T-helper 2 cell treated with Interferon-gamma antibody and Interleukin-4, amounts not matched to agents 5 μg/mL and 100 μg/mL, for 36 hours (primary cell): ENCODE data around the gene MAP3K15.
"Not testable (repeated sequence)": the region's sequence is repeated elsewhere in the genome, so short reads cannot be mapped to it uniquely, and the experiment has no call there.

ENCODE experiments used
- DNase-seq: peaks from one replicate; pipeline ENCODE4 v3.0.0; 2021; ENCODE audit warnings: low spot score
- H3K27ac Mint-ChIP-seq: one replicate; pipeline ENCODE4 v1.8.0; 2021; ENCODE audit warnings: mild to moderate bottlenecking, mixed read lengths
- H3K27me3 Mint-ChIP-seq: one replicate; pipeline ENCODE4 v1.8.0; 2021; ENCODE audit warnings: low read depth, mixed read lengths
- H3K36me3 Mint-ChIP-seq: one replicate; pipeline ENCODE4 v1.8.0; 2021; ENCODE audit warnings: low read depth, mixed read lengths
- H3K4me1 Mint-ChIP-seq: one replicate; pipeline ENCODE4 v1.8.0; 2021; ENCODE audit warnings: low read depth, mixed read lengths
- H3K4me3 Mint-ChIP-seq: one replicate; pipeline ENCODE4 v1.8.0; 2022; ENCODE audit warnings: mild to moderate bottlenecking, moderate library complexity, mixed read lengths
- H3K9me3 Mint-ChIP-seq: one replicate; pipeline ENCODE4 v1.8.0; 2021; ENCODE audit warnings: mixed read lengths

Gene MAP3K15

DNA sequence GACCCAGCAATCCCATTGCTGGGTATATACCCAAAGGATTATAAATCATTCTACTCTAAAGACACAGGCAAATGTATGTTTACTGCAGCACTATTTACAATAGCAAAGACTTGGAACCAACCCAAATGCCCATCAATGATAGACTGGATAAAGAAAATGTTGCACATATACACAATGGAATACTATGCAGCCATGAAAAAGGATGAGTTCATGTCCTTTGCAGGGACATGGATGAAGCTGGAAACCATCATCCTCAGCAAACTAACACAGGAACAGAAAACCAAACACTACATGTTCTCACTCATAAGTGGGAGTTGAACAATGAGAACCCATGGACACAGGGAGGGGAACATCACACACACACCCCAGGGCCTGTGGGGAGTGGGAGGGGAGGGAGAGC, 3.5 kb downstream of the MAP3K15 start:
- not testable (repeated sequence) for H3K36me3 Mint-ChIP-seq, H3K4me3 Mint-ChIP-seq, DNase-seq, H3K4me1 Mint-ChIP-seq, H3K27ac Mint-ChIP-seq, H3K9me3 Mint-ChIP-seq
- H3K27me3 Mint-ChIP-seq: peaks cover 28% of the 10 kb centered on the region

DNA sequence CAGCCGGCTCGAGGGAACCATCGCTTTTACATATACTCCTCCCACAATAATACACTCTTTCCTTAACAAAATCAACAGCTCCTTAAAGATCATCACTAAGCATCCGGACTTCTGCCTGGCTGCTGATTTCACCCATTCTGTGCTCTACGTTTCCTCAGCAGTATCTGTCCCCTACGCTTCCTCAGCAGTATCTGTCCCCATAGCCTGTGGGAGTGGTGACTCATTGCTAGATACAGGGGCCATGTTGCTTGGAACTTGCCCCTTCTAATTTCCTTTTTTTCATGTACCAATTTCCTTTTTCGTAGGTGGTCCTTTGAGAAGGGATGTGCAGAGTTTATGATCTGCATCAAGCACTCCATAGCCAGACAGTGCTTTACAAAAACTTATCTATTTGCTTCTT, 18.6 kb downstream of the MAP3K15 start:
- no peak for DNase-seq
- Mint-ChIP-seq H3K27me3 (no peaks in the 10 kb centered on the region), H3K36me3 (no peaks in the 10 kb centered on the region), H3K27ac (no peak overlapping the region), H3K4me3 (no peak overlapping the region), H3K4me1 (no peaks in the 10 kb centered on the region), H3K9me3 (no peaks in the 10 kb centered on the region)

DNA sequence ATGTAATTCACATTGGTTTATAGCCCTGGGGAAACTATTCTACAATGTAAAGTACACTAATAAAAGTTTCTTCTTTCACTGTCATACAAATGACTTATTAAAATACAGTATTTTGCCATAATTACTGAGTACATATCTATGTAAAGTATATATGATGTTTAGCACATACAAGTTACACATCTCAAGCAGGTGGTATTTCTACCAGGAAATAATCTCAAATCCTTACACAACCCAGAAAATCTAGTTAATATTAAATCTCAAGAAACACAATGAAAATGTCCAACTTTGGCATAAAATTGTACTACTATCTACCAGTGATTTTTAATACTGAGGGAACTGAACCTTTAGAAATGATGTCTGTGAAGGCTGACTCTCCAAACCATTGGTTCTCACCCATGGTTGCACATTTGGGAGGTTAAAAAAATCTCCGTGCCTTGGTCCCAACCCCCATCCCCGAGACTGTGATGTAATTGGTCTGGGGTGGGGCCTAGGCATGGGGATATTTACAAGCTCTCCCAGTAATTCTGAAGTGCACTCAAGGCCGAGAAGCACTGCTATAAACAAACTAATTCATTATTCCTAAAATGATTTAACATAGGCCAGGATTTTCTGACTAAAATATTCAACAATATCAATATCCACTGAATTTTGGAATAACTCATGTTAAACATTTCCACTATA, 27.6 kb downstream of the MAP3K15 start:
- Mint-ChIP-seq H3K9me3 (no peaks in the 10 kb centered on the region), H3K27me3 (no peaks in the 10 kb centered on the region), H3K27ac (no peak overlapping the region), H3K4me3 (no peak overlapping the region), H3K4me1 (no peaks in the 10 kb centered on the region), H3K36me3 (no peaks in the 10 kb centered on the region)
- DNase-seq: no peak

DNA sequence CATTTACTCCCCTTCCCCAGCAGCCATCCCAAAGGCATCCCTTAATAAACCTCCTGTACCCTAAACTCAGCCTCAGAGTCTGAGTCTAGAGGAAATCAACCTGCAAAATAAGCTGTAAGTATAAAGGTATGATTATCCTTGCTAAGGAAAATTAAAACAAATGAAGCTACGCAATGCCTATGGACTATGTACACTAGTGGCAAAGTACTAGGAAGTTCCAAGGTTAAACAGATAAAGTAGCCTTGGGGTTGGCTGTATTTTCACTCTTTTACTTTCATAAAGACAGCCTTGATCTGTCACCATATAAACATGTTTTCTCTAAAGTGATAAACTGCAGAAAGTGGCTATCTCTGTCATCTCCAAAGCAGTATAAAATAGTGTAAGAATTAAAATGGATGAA, 35.9 kb downstream of the MAP3K15 start:
- peaks cover 4% of the 10 kb centered on the region for H3K9me3 Mint-ChIP-seq
- DNase-seq: no peak
- peaks cover 1% of the 10 kb centered on the region for H3K36me3 Mint-ChIP-seq
- H3K4me1 Mint-ChIP-seq: no peaks in the 10 kb centered on the region
- H3K27me3 Mint-ChIP-seq: no peaks in the 10 kb centered on the region
- no peak overlapping the region for H3K27ac Mint-ChIP-seq
- no peak overlapping the region for H3K4me3 Mint-ChIP-seq

DNA sequence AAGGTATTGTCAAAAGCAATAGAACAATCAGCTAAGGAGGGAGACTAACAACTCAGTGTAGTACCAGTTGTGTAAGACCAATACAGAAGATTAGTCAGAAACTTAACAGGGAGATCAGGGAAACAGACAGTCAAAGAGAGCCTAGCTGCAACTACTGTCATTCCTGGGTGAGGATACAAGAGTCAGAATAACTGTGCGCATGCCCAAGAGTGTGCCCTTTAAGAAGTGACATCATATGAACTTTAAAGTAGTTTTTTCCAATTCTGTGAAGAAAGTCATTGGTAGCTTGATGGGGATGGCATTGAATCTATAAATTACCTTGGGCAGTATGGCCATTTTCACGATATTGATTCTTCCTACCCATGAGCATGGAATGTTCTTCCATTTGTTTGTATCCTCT, 46.9 kb downstream of the MAP3K15 start:
- H3K27me3 Mint-ChIP-seq, H3K4me1 Mint-ChIP-seq, DNase-seq, H3K9me3 Mint-ChIP-seq, H3K4me3 Mint-ChIP-seq, H3K27ac Mint-ChIP-seq, H3K36me3 Mint-ChIP-seq: not testable (repeated sequence)

DNA sequence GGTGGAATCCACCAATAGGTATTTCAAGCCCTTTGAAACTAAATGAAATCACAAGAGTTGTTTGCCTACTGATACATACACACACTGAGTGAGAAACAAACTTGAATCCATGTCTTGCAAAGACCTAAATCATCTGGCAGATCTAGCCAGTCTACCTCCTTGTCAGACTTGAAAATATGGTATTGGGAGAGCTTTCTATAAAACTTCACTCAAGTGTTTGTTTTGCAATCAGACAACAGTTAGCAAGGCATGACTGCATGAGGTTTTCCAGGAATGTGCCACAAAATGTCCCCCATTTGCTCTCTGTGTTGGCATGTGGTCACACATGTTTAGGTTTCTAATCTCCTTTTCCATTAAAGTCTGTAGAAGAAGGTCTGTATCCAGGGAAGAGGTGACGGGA, 52.4 kb downstream of the MAP3K15 start:
- Mint-ChIP-seq H3K36me3 (no peaks in the 10 kb centered on the region), H3K4me3 (no peak overlapping the region), H3K27ac (no peak overlapping the region), H3K9me3 (no peaks in the 10 kb centered on the region), H3K4me1 (no peaks in the 10 kb centered on the region), H3K27me3 (no peaks in the 10 kb centered on the region)
- no peak for DNase-seq

DNA sequence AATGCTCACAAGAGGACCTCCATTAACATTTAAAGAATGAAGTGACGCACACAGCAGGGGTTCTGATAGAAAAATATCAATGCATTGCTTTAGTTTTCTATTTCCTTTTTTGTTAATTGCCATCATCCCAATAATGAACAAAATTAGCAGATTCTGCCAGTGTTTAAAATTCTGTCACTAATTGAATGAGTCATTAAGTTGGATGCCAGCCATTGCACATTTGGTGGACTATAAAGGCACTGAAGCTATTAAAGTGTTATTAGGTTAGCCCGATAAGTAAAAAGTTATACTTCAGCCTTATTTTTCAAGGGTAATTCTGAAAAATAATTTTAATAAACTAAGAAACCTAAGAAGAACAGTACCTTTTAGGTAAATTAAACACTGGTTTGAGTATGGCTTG, 53.1 kb downstream of the MAP3K15 start:
- Mint-ChIP-seq H3K4me3 (no peak overlapping the region), H3K4me1 (no peaks in the 10 kb centered on the region), H3K27me3 (no peaks in the 10 kb centered on the region), H3K36me3 (no peaks in the 10 kb centered on the region), H3K27ac (no peak overlapping the region), H3K9me3 (no peaks in the 10 kb centered on the region)
- no peak for DNase-seq

DNA sequence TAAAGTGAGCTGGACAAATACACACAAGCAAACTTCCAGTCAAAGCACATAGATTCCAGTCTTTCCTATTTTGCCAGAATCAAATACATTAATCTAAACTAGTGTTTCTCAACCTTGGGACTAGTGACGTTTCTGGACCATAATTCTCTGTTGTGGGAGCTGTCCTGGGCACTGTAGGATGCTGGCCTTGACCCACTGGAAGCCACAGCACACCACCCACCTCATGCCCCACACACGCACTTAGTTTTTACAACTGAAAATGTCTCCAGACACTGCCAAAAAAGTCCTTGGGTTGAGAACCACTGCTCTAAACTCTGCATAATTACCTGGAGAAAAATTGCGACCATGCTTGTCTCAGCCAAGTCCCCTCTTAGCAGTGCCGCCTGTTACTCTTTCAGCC, 57.6 kb downstream of the MAP3K15 start:
- H3K4me1 Mint-ChIP-seq: no peaks in the 10 kb centered on the region
- no peaks in the 10 kb centered on the region for H3K27me3 Mint-ChIP-seq
- H3K4me3 Mint-ChIP-seq: no peak overlapping the region
- H3K9me3 Mint-ChIP-seq: no peaks in the 10 kb centered on the region
- no peaks in the 10 kb centered on the region for H3K36me3 Mint-ChIP-seq
- DNase-seq: no peak
- H3K27ac Mint-ChIP-seq: no peak overlapping the region

DNA sequence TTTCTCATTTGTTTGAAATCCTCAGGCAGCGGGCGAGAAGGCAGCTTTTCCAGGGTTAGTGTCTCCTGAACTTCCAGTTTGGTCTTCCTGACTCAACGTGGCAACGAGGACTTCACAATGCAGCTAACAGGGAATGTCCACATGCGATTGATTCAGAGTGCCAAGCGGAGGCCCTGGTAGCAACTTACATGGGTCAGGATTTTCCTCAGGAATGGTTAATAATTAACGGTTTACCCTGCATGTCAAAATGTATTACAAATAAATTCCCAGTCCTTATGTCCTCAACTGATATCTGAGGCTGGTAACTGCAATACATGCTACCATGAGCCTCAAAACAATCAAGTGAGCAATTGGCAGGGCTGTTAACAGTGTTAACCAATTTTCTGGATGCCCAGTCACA, 67.2 kb downstream of the MAP3K15 start:
- Mint-ChIP-seq H3K27ac (no peak overlapping the region), H3K4me1 (no peaks in the 10 kb centered on the region)

DNA sequence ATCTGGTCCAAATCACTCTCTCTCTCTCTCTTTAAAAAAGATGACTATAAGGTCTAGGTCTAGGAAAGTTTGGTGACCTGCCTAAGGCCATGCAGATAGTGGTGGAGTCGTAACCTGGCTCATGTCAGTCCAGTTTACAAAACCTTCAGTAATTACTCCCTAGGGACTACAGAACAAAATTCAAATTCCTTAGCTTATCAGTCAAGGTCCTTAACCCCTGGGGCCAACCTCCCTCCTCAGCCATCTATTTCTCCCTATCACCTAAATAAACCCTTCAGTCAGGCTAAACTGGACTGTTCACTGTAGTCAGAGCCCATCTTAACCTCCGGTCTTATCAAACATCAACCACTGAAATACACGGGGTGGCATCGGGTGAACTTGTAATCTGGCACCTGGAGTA, 68.9 kb downstream of the MAP3K15 start:
- H3K27ac Mint-ChIP-seq: no peak overlapping the region
- no peak for DNase-seq
- peaks cover 2% of the 10 kb centered on the region for H3K27me3 Mint-ChIP-seq

More for the DNA sequence above, 67.2 kb downstream of the MAP3K15 start:
- H3K36me3 Mint-ChIP-seq: no peaks in the 10 kb centered on the region
- H3K4me3 Mint-ChIP-seq: no peak overlapping the region
- H3K9me3 Mint-ChIP-seq: no peaks in the 10 kb centered on the region
- H3K27me3 Mint-ChIP-seq: peaks cover 2% of the 10 kb centered on the region
- no peak for DNase-seq

DNA sequence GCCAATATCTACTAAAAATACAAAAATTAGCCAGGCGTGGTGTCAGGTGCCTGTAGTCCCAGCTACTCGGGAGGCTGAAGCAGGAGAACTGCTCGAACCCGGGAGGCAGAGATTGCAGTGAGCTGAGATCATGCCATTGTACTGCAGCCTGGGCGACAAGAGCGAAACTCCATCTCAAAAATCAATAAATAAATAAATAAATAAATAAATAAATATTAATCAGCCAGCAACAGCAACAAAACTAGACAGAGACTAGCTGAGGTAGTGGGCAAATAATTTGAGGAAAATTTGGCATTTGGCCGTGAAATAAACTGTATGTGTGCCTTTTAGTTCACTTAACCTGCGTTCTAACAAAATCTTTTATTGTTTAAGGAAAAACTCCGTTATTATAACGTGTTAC, 69.5 kb downstream of the MAP3K15 start:
- H3K27ac Mint-ChIP-seq, H3K4me3 Mint-ChIP-seq, H3K36me3 Mint-ChIP-seq, DNase-seq, H3K9me3 Mint-ChIP-seq, H3K27me3 Mint-ChIP-seq, H3K4me1 Mint-ChIP-seq: not testable (repeated sequence)

More for the DNA sequence above, 68.9 kb downstream of the MAP3K15 start:
- no peak overlapping the region for H3K4me3 Mint-ChIP-seq
- no peaks in the 10 kb centered on the region for H3K9me3 Mint-ChIP-seq
- no peaks in the 10 kb centered on the region for H3K36me3 Mint-ChIP-seq
- no peaks in the 10 kb centered on the region for H3K4me1 Mint-ChIP-seq

DNA sequence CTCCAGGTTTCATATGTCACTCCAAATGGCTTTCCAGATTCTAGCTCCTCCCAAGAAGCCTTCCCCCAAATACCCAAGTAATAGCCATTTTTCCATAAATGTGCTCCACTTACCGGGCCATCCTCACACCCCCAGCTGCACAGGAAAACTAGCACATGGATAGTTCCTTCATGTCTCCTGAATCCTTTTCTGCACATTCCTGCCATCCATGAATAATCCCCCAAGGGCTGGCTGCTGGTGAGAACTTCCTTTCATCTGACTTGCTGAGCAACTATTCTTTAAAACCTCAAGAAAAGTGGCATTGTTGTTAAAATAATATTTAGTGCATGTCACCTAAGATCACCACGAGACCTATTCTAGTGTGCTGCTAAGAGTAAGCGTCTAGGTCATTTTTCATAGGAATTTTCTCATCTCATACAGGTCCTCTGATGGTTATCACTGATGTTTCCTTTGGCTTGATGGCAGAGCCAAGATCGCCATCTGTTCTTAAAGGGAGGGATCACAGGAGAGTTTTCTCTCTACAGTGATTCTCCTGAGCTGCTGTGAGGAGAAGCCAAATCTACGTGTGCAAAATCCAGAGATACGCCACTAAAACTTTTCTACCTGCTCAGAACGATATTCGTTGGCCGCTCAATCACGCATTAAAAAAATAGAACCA, 71.3 kb downstream of the MAP3K15 start:
- Mint-ChIP-seq H3K27me3 (no peaks in the 10 kb centered on the region), H3K27ac (no peak overlapping the region), H3K4me3 (no peak overlapping the region), H3K4me1 (no peaks in the 10 kb centered on the region), H3K36me3 (no peaks in the 10 kb centered on the region), H3K9me3 (no peaks in the 10 kb centered on the region)
- no peak for DNase-seq

DNA sequence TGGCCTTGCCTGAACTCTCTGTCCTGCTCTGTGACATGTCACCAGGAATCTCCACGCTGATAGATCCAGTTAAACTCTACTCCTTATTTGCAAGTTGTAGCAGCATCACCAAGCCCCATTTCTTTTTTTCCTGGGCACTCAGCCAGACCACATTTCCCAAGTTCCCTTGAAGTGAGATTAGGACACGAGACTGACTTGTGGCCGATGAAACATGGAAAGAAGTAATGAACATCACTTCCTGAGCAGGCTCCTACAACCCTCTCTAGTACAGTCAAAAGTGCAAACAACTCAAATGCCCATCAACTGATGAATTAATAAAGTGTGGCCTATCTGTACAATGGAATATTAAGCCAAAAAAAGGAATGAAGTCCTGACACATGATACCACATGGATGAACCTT, 74.6 kb downstream of the MAP3K15 start:
- H3K9me3 Mint-ChIP-seq: no peaks in the 10 kb centered on the region
- H3K4me1 Mint-ChIP-seq: no peaks in the 10 kb centered on the region
- no peak for DNase-seq
- no peaks in the 10 kb centered on the region for H3K27me3 Mint-ChIP-seq
- H3K4me3 Mint-ChIP-seq: no peak overlapping the region
- no peak overlapping the region for H3K27ac Mint-ChIP-seq
- H3K36me3 Mint-ChIP-seq: no peaks in the 10 kb centered on the region

DNA sequence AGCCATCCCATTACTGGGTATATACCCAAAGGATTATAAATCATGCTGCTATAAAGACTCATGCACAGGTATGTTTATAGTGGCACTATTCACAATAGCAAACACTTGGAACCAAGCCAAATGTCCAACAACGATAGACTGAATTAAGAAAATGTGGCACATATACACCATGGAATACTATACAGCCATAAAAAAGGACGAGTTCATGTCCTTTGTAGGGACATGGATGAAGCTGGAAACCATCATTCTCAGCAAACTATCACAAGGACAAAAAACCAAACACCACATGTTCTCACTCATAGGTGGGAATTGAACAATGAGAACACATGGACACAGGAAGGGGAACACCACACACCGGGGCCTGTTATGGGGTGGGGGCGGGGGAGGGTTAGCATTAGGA, 92.6 kb downstream of the MAP3K15 start:
- H3K36me3 Mint-ChIP-seq, H3K4me3 Mint-ChIP-seq, H3K9me3 Mint-ChIP-seq, H3K4me1 Mint-ChIP-seq, H3K27ac Mint-ChIP-seq, DNase-seq, H3K27me3 Mint-ChIP-seq: not testable (repeated sequence)

DNA sequence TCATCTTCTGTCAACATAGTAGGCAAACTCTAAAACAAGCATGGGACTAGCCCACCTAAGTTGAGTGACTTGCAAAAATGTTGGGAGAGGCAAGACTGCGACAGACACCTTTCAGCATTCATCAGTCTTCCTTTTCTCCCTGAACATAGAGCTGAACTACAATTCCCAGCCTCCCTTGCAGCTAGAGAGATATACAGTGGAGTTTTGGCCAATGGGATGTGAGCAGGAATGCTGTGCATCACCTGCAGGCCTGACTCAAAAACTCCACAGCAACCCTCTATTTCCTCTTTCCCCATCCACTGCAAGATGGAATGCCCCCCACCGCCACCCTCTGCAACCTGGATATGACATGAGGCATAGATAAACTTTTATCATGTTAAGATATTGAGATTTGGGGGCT, 105.0 kb downstream of the MAP3K15 start:
- Mint-ChIP-seq H3K4me1 (no peaks in the 10 kb centered on the region), H3K9me3 (no peaks in the 10 kb centered on the region), H3K36me3 (no peaks in the 10 kb centered on the region), H3K4me3 (no peak overlapping the region), H3K27me3 (no peaks in the 10 kb centered on the region), H3K27ac (no peak overlapping the region)
- DNase-seq: no peak
